ENCODE data around the gene KRTCAP2.
"Not testable (repeated sequence)": the region's sequence is repeated elsewhere in the genome, so short reads cannot be mapped to it uniquely, and the experiment has no call there.

Gene KRTCAP2

DNA sequence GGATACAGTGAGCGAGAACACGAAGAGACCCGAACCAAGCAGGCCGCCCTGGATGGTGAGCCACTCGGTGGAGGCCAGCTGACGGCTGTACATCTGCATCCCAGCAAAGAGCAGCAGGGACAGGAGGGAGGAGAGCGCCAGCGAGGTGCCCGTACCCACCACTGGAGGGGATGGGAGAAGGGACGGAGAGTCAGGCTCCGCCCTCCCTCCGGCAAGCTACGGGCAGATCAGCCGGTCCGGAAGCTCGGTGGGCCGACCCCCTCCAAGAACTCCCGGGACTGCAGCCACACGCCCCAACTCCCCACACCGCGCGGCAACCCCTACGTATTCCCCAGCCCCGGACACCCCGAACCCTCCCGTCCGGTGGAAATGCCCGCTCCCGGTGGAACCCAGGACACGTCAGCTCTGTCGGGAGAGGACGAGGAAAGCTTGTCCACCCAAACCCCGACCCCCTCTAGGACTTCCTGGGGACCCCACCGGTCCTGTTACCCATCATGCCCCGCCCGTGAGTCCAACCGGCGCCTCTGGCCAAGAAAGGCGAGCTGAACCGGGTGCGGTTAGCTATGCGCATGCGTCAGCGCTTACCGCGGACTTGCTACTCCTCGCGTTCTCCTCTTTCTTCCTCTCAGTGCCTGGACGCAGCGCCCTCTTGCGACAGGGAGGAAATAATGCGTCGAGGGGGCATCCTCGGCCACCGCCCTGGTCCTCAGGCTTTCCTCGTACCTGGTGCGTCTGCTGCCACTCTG lies at the start of gene KRTCAP2:
TSS of gene KRTCAP2 (minus strand) at position 573 of the 746 bp plus-strand sequence. CDS start at position 493, 80 bp downstream.
- FAIRE-seq = no peak

DNA sequence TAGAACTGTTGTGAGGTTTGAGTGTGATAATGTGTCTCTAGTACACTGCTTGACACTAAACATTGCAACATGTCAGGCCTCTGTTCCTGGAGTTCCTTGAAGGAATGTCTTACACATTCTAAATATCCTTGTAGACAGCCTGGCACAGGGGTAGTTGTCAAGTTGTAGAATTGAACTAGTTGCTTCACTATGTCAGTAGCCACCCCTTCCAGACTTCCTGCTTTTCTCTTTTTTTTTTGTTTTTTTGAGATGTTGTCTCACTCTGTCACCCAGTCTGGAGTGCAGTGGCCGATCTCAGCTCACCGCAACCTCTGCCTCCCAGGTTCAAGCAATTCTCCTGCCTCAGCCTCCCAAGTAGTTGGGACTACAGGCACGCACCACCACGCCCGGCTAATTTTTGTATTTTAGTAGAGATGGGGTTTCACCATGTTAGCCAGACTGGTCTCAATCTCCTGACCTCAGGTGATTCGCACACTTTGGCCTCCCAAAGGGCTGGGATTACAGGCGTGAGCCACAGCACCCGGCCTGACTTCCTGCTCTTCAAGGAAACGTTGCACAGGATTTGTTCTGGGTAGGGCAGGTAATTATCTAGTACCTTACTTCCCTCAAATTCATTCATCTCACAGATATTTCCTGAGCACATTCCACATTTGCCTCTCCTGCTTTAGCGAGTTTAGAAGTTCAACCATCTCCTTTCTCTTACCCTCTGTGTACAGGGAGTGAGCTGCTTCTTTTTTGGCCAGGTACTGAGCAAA lies 47.3 kb upstream of the KRTCAP2 start:
- not testable (repeated sequence) for FAIRE-seq

- no peak for FAIRE-seq
Measured at GRCh38 chr1:155219592-155220031, 46.5 kb upstream of the KRTCAP2 start.

- FAIRE-seq = no peak
Measured at GRCh38 chr1:155218854-155219591, 45.9 kb upstream of the KRTCAP2 start.

GRCh38 chr1:155214702-155215101 lies 41.6 kb upstream of the KRTCAP2 start:
- not testable (repeated sequence) for FAIRE-seq

GRCh38 chr1:155212051-155212440 lies 38.9 kb upstream of the KRTCAP2 start:
- FAIRE-seq = not testable (repeated sequence)

DNA sequence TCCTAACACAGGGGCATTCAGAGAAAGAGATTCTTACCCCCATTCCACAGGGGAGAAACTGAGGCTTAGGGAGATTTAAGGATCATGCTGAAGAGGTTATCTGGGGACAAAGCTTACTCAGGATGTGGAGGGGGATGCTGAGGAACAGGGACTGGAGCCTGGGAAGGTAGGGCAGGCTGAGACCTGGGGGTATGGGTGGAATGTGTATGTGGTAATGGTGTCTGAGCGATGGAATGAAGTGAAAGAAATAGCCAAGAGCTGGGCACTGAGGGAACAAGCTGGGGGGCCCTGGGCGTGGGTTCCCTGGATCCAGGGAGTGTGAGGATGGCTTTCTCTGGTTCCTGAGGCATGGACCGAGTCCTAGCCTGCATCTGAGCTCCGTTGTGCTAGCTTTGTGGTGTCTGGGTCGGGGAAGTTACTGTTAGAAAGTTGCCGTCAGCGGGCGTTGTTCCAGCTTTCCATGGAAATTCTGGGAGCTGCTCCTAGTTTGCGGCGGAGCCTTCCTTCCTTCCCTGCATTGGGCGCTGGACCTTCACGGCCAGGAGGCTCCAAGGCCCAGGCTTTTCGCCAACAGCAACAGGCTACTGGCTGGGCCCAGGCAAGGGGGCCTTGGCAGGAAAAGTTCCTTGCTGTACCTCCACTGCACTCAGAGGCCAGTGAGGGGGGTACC lies 38.4 kb upstream of the KRTCAP2 start:
- FAIRE-seq = not testable (repeated sequence)

DNA sequence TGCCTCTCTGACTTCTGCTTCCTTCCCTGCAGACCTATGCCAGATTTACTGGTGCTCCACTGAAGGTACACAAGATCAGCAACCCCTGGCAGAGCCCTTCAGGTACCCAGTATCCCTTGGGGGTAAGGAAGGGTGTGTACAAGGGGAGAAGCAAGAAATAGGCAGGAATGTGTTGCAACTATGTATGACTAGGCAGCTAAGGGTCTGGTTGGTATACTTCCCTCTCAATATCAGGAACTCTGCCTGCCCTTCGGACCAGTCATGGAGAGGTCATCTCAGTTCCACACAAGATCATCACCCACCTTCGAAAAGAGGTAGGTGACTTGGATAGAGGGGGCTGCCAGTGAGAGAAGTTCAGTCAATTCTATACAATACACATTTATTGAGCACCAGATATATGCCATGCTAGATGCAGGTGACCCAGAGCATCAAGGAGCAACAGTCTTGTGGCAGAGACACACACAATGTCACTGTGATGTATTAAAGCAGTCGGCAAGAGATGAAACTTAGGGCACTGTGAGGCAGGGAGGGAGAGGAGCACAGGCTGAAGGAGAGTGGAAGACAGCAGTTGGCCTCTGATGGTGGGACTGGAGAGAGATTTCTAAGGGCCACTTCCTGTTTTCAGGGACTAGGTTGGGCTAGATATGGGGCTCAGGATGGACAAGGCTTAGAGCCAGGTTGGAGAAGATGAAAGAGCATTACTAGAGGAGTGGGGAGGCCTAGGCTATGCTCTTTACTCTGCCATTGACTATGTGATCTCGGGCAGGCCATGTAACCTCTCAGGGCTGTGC lies 37.4 kb upstream of the KRTCAP2 start:
- no peak for FAIRE-seq

GRCh38 chr1:155209312-155209721 lies 36.2 kb upstream of the KRTCAP2 start:
- FAIRE-seq = no peak

- no peak for FAIRE-seq
Measured at GRCh38 chr1:155208541-155209311, 35.6 kb upstream of the KRTCAP2 start, which contains the start of gene MTX1. Gene MTX1 (plus strand): TSS chr1:155208695. CDS start chr1:155208805, 110 bp downstream.

DNA sequence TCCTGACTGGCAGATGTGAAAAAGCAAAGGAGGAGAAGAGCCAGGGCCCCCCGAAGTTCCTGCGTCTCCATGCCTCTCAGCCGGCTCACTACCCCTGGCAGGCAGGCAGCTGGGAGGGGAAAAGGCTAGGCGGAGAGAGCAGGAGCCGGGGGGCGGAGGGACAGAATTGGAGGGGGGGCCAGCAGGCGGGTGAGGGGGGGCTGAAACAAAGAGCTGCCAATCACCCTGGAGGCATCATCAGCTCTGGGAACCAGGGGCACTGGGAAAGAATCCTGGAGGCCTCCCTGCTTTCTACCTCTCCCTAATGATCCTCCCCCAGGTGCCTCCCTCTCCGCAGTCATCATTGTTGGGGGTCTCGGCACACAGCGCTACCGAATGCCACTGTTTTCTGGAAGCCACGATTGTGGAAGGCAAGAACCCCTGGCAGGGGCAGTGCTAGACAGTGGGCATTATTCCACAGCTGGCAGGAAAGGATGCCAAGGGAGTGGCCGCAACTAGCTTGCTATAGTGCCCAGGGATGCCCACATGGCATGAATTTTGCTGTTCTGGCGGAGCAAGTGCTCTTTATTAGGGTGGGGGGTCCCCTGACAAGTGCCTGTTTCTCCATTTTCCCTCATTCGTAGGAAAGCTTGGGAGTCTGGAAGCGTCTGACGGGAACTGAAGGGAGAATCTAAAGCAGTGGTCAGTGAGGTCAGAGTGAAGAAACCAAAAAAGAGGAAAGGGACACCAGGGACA lies 34.9 kb upstream of the KRTCAP2 start, which contains the start of gene THBS3:
TSS of gene THBS3 (minus strand) at position 92 of the 735 bp plus-strand sequence. CDS start at position 71, 21 bp downstream.
- no peak for FAIRE-seq

- no peak for FAIRE-seq
Measured at GRCh38 chr1:155206891-155207805, 34.0 kb upstream of the KRTCAP2 start.

DNA sequence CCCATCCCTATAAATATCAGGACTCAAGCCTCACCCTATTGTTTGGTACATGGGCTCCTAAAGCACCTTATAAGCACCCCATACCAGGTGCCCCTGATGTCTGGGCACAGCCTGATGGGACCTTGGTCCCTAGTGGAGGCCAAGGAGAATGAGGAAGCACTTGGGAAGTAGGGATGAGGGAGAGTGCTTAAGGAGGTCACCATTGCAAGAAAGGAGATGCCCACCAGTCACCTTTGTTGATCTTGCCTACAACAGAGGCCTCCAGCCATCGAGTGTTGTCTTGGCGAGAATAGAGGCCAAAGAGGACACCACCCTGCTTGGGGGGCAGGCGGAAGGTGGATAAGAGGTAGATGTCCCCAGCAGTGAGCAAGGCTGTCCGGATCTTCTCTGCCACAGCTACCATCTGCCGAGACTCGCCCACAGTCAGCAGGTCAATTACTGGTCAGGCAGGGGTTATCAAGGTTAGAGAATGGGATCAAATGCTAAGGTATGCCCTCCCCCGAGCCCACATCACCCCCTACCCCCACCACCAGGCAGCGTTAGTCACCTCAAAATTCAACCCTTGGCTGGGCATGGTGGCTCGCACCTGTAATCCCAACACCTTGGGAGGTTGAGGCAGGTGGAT lies 33.0 kb upstream of the KRTCAP2 start:
- no peak for FAIRE-seq

DNA sequence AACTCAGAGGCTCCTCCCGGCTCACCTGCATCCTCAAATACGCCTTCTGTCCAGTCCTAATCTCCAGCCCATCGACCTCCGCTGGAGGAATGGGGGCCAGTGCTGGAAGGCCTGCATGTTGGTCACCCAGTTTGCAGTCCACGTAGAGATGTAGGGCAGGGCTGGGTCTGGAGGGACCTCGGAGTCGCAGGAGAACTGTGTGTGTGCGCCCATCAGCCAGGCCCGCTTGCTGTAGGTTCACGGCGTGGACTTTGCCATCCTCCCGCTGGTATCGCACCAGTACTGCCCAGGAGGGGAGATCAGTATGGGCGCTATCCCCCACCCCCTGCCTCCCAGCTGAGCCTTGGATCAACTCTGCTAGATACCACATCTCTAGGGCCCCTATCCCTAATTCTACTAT lies 31.9 kb upstream of the KRTCAP2 start:
- no peak for FAIRE-seq

DNA sequence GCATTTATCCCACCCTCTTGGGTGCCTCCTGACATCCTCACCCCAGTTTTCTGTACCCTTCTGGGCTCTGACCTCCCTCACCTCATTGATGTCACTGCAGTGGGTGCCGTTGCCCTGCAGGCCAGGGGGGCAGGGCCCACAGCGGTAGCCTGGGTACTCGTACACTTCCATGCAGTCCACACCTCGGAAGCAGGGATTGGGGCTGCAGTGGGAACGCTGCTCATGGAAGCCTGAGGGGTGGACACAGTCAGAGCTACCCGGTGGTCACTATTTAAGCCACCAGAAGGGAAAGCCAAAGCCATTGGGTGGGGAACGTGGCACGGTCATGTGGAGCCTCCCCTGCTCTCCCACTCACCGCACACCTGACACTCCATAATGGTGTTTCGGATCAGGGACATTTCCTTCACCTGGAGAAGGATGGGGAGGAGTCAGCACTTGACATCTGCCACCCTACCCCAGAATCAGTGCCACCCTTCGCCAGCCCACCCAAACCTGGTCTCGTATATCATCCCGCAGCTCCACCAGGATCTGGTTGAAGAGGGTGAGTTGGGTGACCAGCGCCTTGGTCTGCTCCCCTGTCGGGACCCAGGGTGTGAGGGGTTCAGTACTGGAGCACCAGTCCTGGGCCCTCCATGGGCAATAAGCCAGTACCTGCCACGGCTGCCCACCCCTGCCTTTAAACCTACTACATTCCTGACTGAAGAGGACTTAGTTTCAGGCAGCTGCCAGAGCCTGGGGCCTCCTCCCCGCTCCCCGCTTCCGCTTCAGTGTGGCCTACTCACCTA lies 29.8 kb upstream of the KRTCAP2 start:
- no peak for FAIRE-seq

DNA sequence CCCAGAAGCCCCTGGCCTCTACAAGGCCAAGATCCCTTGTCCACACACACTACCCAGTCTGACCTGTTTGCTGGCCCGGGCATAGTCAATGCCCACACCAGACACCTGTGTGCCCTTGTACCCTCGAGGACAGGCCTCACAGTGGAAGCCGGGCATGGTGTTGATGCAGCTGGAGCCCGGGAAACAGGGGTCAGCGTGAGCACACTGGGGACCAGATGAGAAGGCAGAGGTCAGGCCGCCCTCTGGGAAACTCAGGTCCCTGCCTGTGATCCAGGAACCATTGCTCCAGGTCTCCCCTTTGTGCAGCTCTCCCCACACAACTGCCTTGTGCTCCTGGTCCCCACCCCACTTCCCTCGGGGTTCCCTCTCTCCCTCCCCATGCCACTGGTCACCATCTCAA lies 29.1 kb upstream of the KRTCAP2 start:
- no peak for FAIRE-seq

DNA sequence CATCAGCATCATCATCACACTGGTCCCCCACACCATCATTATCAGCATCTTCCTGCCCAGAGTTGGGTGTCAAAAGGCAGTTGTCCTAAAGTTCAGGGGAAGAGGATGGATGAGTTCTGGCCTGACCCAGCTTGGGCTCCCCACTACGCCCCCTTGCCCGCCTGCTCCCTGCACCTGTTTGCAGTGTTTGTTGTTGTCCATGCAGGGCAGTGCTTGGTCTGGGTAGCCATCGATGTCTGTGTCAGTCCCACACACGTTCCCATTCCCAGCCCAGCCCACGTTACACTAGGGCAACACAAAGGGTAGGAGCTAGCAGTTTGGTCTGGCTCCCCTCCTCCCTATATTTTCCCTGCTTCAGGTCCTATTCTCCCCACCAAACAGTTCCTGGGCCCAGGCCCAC lies 27.8 kb upstream of the KRTCAP2 start:
- no peak for FAIRE-seq

DNA sequence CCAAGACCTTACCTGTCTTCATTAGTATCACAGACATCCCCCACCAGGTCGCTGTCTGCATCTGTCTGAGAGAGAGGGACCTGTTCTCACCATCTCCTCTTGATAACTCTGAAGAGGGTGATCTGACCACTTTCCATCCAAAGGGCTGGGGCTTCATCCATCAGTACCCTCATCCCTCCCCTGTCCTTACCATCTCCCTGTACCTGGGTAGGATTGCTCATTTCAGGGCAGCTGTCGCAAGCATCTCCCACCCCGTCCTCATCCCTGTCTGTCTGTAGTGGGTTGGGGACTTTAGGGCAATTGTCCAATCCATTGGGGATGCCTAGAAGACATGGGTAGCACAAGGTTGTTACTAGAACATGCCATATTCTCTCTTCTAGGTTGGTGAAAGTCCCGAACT lies 26.7 kb upstream of the KRTCAP2 start:
- FAIRE-seq = no peak
